GM12878 (cell line): Measurements from ENCODE around the gene MBOAT1.

ENCODE experiments used
- CHD4 ChIP-seq: fragments of 200-600 bp; sonication (generic); IDR thresholded peaks from 2 replicates; pipeline ENCODE4 v1.6.1; 2016; ENCODE audit warnings: mild to moderate bottlenecking
- ESRRA ChIP-seq: IDR thresholded peaks from 2 replicates; pipeline ENCODE4 v1.6.1; 2012; ENCODE audit warnings: mild to moderate bottlenecking, low read length, improper control_type of control experiment
- EZH2 ChIP-seq: IDR thresholded peaks from 2 replicates; pipeline ENCODE4 v1.6.1; 2012; ENCODE audit warnings: low read depth, mild to moderate bottlenecking, control low read depth, inconsistent platforms, low read length, borderline replicate concordance; ENCODE audit not compliant: control insufficient read depth
- FOXM1 ChIP-seq: IDR thresholded peaks from 2 replicates; pipeline ENCODE4 v1.6.1; 2012; ENCODE audit warnings: low read depth, mild to moderate bottlenecking, inconsistent platforms, low read length, moderate library complexity
- LARP7 ChIP-seq: fragments of 450-650 bp; IDR thresholded peaks from 2 replicates; pipeline ENCODE4 v1.6.1; 2017; ENCODE audit warnings: mild to moderate bottlenecking
- NFYA ChIP-seq: IDR thresholded peaks from 2 replicates; pipeline ENCODE4 v1.6.1; 2011; ENCODE audit warnings: low read depth, mild to moderate bottlenecking, low read length, improper control_type of control experiment, borderline replicate concordance
- NR2F1 ChIP-seq: fragments of 450-650 bp; conservative IDR thresholded peaks from 2 replicates; pipeline ENCODE4 v1.6.1; 2017; ENCODE audit warnings: mild to moderate bottlenecking
- SMAD1 ChIP-seq: fragments of 450-650 bp; IDR thresholded peaks from 2 replicates; pipeline ENCODE4 v1.6.1; 2018; ENCODE audit warnings: mild to moderate bottlenecking, low read depth; ENCODE audit not compliant: partially characterized antibody
- SMC3 ChIP-seq: IDR thresholded peaks from 2 replicates; pipeline ENCODE4 v1.6.1; 2011; ENCODE audit warnings: low read length, improper control_type of control experiment, borderline replicate concordance
- TBL1XR1 ChIP-seq: IDR thresholded peaks from 2 replicates; pipeline ENCODE4 v1.6.1; 2012; ENCODE audit warnings: low read depth, low read length, improper control_type of control experiment
- TF ChIP-seq, protein P1 (sequence below): IDR thresholded peaks from 2 replicates; pipeline ENCODE4 v1.6.1; 2011; ENCODE audit warnings: borderline replicate concordance, low read depth, mild to moderate bottlenecking, moderate library complexity, mixed read lengths, low read length; ENCODE audit not compliant: insufficient read depth; ENCODE audit errors: extremely low read length
- TF ChIP-seq, protein P2 (sequence below), 3 experiments: IDR thresholded peaks in 2 of 3; conservative IDR thresholded peaks in 1 of 3; 2 replicates each; pipeline ENCODE4 v1.5.1; 2011; ENCODE audit warnings: low read depth in 3 of 3, low read length in 3 of 3, mild to moderate bottlenecking in 3 of 3, control low read depth in 2 of 3, moderate library complexity in 2 of 3, inconsistent platforms in 1 of 3, mixed read lengths in 1 of 3; ENCODE audit not compliant: control insufficient read depth in 2 of 3, insufficient read depth in 1 of 3; ENCODE audit errors: extremely low read depth in 1 of 3
- TF ChIP-seq, protein P3 (sequence below): IDR thresholded peaks from 2 replicates; pipeline ENCODE4 v1.6.1; 2012; ENCODE audit warnings: low read depth, low read length, improper control_type of control experiment
- TF ChIP-seq, protein P4 (sequence below): IDR thresholded peaks from 2 replicates; pipeline ENCODE4 v1.6.1; 2012; ENCODE audit warnings: low read depth, low read length, improper control_type of control experiment

DNA sequence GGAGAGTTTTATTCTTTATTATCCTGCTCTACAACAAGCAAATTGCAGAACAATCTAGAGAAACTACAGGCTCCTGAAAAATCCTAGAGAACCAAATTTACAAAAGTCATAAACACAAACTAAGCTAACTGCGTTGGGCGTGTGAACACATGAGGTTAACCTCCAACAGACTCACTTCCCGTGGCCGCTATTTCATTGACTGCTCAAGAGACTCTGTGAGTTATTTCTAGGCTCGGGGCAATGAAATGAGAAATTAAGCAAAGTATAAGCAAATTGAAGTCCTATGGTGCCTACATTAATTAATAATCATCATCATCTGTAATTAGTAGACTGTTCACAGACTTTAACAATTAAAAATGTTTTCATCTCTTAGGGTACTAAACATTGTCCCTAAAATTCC is 100.0 kb downstream of the MBOAT1 start:
- TF ChIP-seq EZH2: no peak
- TF ChIP-seq, protein P1, sequence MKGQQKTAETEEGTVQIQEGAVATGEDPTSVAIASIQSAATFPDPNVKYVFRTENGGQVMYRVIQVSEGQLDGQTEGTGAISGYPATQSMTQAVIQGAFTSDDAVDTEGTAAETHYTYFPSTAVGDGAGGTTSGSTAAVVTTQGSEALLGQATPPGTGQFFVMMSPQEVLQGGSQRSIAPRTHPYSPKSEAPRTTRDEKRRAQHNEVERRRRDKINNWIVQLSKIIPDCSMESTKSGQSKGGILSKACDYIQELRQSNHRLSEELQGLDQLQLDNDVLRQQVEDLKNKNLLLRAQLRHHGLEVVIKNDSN: no peak
- TF ChIP-seq FOXM1: no peak
- TF ChIP-seq LARP7: no peak
- no peak for TF ChIP-seq SMAD1
- no peak for TF ChIP-seq NR2F1
- TF ChIP-seq, protein P2, sequence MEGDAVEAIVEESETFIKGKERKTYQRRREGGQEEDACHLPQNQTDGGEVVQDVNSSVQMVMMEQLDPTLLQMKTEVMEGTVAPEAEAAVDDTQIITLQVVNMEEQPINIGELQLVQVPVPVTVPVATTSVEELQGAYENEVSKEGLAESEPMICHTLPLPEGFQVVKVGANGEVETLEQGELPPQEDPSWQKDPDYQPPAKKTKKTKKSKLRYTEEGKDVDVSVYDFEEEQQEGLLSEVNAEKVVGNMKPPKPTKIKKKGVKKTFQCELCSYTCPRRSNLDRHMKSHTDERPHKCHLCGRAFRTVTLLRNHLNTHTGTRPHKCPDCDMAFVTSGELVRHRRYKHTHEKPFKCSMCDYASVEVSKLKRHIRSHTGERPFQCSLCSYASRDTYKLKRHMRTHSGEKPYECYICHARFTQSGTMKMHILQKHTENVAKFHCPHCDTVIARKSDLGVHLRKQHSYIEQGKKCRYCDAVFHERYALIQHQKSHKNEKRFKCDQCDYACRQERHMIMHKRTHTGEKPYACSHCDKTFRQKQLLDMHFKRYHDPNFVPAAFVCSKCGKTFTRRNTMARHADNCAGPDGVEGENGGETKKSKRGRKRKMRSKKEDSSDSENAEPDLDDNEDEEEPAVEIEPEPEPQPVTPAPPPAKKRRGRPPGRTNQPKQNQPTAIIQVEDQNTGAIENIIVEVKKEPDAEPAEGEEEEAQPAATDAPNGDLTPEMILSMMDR (IDR thresholded peaks at IDR 0.05 in 2 of 3, conservative IDR thresholded peaks at IDR 0.05 in 1 of 3; ENCODE audit: control insufficient read depth in 2 of 3, extremely low read depth in 1 of 3, insufficient read depth in 1 of 3, low read depth in 3 of 3, low read length in 3 of 3): no peak
- no peak for TF ChIP-seq SMC3
- TF ChIP-seq, protein P3, sequence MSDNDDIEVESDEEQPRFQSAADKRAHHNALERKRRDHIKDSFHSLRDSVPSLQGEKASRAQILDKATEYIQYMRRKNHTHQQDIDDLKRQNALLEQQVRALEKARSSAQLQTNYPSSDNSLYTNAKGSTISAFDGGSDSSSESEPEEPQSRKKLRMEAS: no peak
- no peak for TF ChIP-seq NFYA
- no peak for TF ChIP-seq CHD4
- no peak for TF ChIP-seq ESRRA
- TF ChIP-seq TBL1XR1: no peak
- TF ChIP-seq, protein P4, sequence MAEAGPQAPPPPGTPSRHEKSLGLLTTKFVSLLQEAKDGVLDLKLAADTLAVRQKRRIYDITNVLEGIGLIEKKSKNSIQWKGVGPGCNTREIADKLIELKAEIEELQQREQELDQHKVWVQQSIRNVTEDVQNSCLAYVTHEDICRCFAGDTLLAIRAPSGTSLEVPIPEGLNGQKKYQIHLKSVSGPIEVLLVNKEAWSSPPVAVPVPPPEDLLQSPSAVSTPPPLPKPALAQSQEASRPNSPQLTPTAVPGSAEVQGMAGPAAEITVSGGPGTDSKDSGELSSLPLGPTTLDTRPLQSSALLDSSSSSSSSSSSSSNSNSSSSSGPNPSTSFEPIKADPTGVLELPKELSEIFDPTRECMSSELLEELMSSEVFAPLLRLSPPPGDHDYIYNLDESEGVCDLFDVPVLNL: no peak
